ENCODE measurements around the gene HOATZ. TPM values are rescaled to one million over a fixed set of nuclear protein-coding genes. Genes with fewer than 3 reads are reported as not detected.

HOATZ gene
- not detected in 2 replicates for total RNA-seq

GRCh38 chr11:111514216-111515031, at the start of gene HOATZ:
TSS of gene HOATZ (plus strand) at chr11:111514778. CDS start at chr11:111514785, 7 bp downstream.

DNA sequence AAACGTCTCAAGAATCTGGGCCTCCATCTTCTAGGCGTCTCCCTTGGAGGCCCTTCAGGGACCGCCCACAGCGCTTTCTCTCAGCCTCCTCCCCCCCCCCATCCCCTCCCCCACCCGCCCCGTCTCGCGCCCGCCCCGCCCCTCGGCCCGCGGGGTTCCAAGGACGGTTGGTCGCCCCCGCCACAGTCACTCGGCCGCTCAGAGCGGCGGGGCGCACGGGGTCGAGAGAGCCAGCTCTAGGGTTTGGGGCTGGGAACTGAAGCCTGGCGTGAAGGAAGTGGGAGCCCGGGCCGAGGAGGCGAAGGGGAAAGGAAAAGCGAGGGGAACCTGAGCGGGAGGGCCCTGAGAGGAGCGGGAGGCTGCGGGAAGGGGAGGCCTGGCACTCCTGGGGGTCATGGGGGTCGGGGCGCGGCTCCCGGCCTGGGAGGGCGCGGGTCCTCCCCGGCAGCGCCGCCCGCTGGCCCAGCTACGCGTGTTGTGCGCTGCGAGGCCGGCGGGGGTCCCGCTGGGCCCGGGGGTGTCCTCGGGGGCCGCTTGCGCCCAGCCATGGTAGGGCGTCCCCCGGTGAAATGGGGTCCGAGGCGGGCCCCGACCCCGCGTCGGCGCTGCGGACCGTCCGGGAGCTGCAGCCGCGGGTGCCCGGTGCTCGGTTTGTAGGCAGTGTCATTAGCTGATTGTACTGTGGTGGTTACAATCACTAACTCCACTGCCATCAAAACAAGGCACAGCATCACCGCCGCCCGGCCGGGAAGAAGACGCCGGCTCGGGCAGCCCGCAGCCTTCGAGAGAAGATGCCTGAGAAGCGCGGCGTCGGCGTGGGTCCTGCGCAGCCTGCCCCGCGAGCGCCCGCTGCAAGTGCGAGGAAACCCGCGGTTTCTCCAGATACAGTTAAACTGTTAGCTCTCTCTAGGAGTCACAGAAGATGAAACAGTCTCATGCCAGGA, 2.0 kb upstream of the HOATZ start, which contains the start of gene BTG4:
BTG4 (minus strand) TSS at position 91 of the 944 bp plus-strand sequence. CDS start 13,610 bp downstream, outside the sequence.

GRCh38 chr11:111540114-111540936, 25.7 kb downstream of the HOATZ start, which contains the start of gene LAYN:
TSS of gene LAYN (plus strand) at chr11:111540720. CDS start at chr11:111540844, 124 bp downstream.

Other genes with a start within 250 kb of the HOATZ start
- gene POU2AF3, start 216.2 kb upstream of the HOATZ start, total RNA-seq = 0.26 TPM in 1 of 2 replicates, not detected in the other
- not detected in 2 replicates for gene POU2AF1, start 135.5 kb upstream of the HOATZ start, total RNA-seq
- not detected in 2 replicates for gene BTG4, start 2.4 kb upstream of the HOATZ start, total RNA-seq
- 48.4 and 79.3 TPM in 2 replicates for gene LAYN, start 25.9 kb downstream of the HOATZ start, total RNA-seq
- 10.0 and 12.5 TPM in 2 replicates for gene SIK2, start 87.7 kb downstream of the HOATZ start, total RNA-seq

All from bronchial smooth muscle cell (primary cell).